OCI-LY1 (cell line): ENCODE data around the gene ZBTB16.

Source experiments
- H2AFZ ChIP-seq: fragments of 200-600 bp; sonication (generic), shearing (Covaris generic); 2 replicates; pipeline ENCODE4 v1.6.0; 2014; ENCODE audit warnings: antibody characterized with exemption, mild to moderate bottlenecking, low read length
- H3F3A ChIP-seq: fragments of 200-600 bp; sonication (generic), shearing (Covaris generic); 2 replicates; pipeline ENCODE4 v1.6.0; 2014; ENCODE audit warnings: mild to moderate bottlenecking, antibody characterized with exemption, low read length, moderate library complexity; ENCODE audit not compliant: insufficient read depth
- H3K27ac ChIP-seq: fragments of 200-600 bp; sonication (generic); 2 replicates; pipeline ENCODE4 v1.5.1; 2014; ENCODE audit warnings: low read length, mixed run types, mild to moderate bottlenecking, low read depth; ENCODE audit not compliant: poor library complexity, severe bottlenecking
- H3K27me3 ChIP-seq: fragments of 200-600 bp; sonication (generic); 2 replicates; pipeline ENCODE4 v1.6.0; 2014; ENCODE audit warnings: antibody characterized with exemption, mild to moderate bottlenecking, low read length, moderate library complexity; ENCODE audit not compliant: insufficient read depth
- H3K36me3 ChIP-seq: fragments of 200-600 bp; sonication (generic); 2 replicates; pipeline ENCODE4 v1.6.1; 2014; ENCODE audit warnings: mild to moderate bottlenecking, antibody characterized with exemption, low read length, moderate library complexity, mixed read lengths; ENCODE audit not compliant: insufficient read depth
- H3K4me1 ChIP-seq: fragments of 200-600 bp; sonication (generic); 2 replicates; pipeline ENCODE4 v1.5.1; 2014; ENCODE audit warnings: mild to moderate bottlenecking, low read length, moderate library complexity; ENCODE audit not compliant: insufficient read depth, severe bottlenecking
- H3K4me2 ChIP-seq: fragments of 200-600 bp; sonication (generic), shearing (Covaris generic); 2 replicates; pipeline ENCODE4 v1.6.1; 2014; ENCODE audit warnings: low read length
- H3K4me3 ChIP-seq: fragments of 200-600 bp; sonication (generic); 2 replicates; pipeline ENCODE4 v1.5.1; 2014; ENCODE audit warnings: low read length, low read depth, mild to moderate bottlenecking, mixed read lengths; ENCODE audit not compliant: poor library complexity, severe bottlenecking
- H3K79me2 ChIP-seq: fragments of 200-600 bp; shearing (Covaris generic); 2 replicates; pipeline ENCODE4 v1.6.1; 2016; ENCODE audit warnings: mixed run types, low read length, mixed read lengths; ENCODE audit not compliant: insufficient read depth
- H3K9ac ChIP-seq: fragments of 200-600 bp; sonication (generic), shearing (Covaris generic); 2 replicates; pipeline ENCODE4 v1.6.1; 2014; ENCODE audit warnings: mild to moderate bottlenecking, low read length, mixed read lengths
- H3K9me2 ChIP-seq: fragments of 200-600 bp; sonication (generic), shearing (Covaris generic); 2 replicates; pipeline ENCODE4 v1.6.1; 2014; ENCODE audit warnings: low read depth, mild to moderate bottlenecking, low read length, mixed read lengths
- H3K9me3 ChIP-seq: fragments of 200-600 bp; shearing (Covaris generic); 2 replicates; pipeline ENCODE4 v1.6.1; 2014; ENCODE audit warnings: low read length, mixed read lengths
- H4K20me1 ChIP-seq: fragments of 200-600 bp; sonication (generic), shearing (Covaris generic); 2 replicates; pipeline ENCODE4 v1.6.0; 2016; ENCODE audit warnings: mild to moderate bottlenecking, low read length; ENCODE audit not compliant: insufficient read depth
- CTCF ChIP-seq: fragments of 200-600 bp; sonication (generic), shearing (Covaris generic); IDR thresholded peaks from 2 replicates; pipeline ENCODE4 v1.5.1; 2017; ENCODE audit warnings: mild to moderate bottlenecking, antibody characterized with exemption, low read length, moderate library complexity, mixed read lengths
- EZH2 ChIP-seq: fragments of 200-600 bp; sonication (generic), shearing (Covaris generic); IDR thresholded peaks from 2 replicates; pipeline ENCODE4 v1.8.0; 2017; ENCODE audit warnings: borderline replicate concordance, mixed run types, mild to moderate bottlenecking, antibody characterized with exemption, low read length, moderate library complexity, mixed read lengths

ZBTB16 gene

GRCh38 chr11:114261791-114262190, 202.3 kb downstream of the ZBTB16 start:
- Histone ChIP-seq H2AFZ (no peak overlapping the region), H3K4me1 (peaks cover 10% of the 10 kb centered on the region), H3K4me3 (no peak overlapping the region), H3K79me2 (no peaks in the 10 kb centered on the region), H3K9me3 (no peaks in the 10 kb centered on the region), H3F3A (no peaks in the 10 kb centered on the region), H3K27ac (no peak overlapping the region), H3K36me3 (no peaks in the 10 kb centered on the region), H4K20me1 (no peaks in the 10 kb centered on the region), H3K9me2 (no peaks in the 10 kb centered on the region), H3K27me3 (no peaks in the 10 kb centered on the region), H3K4me2 (no peak overlapping the region), H3K9ac (no peak overlapping the region)
- TF ChIP-seq EZH2 (no peak), CTCF (no peak)

GRCh38 chr11:114262681-114263512, 203.4 kb downstream of the ZBTB16 start:
- TF ChIP-seq CTCF = peak; percentile 45; the same call in 1 of the 2 replicates
- no peak for TF ChIP-seq EZH2
- Histone ChIP-seq H3K36me3 (no peaks in the 10 kb centered on the region), H3K4me2 (no peak overlapping the region), H3K79me2 (no peaks in the 10 kb centered on the region), H4K20me1 (no peaks in the 10 kb centered on the region), H3K9ac (no peak overlapping the region), H3K9me2 (no peaks in the 10 kb centered on the region), H3K27ac (no peak overlapping the region), H3K4me1 (peaks cover 10% of the 10 kb centered on the region), H3F3A (no peaks in the 10 kb centered on the region), H3K27me3 (no peaks in the 10 kb centered on the region), H2AFZ (no peak overlapping the region), H3K4me3 (no peak overlapping the region), H3K9me3 (no peaks in the 10 kb centered on the region)

- Histone ChIP-seq H3K4me2 (no peak overlapping the region), H3K9me2 (no peaks in the 10 kb centered on the region), H3F3A (no peaks in the 10 kb centered on the region), H3K4me1 (peaks cover 5% of the 10 kb centered on the region), H3K9me3 (no peaks in the 10 kb centered on the region), H4K20me1 (no peaks in the 10 kb centered on the region), H3K4me3 (no peak overlapping the region), H3K27ac (no peak overlapping the region), H2AFZ (no peak overlapping the region), H3K27me3 (no peaks in the 10 kb centered on the region), H3K9ac (no peak overlapping the region), H3K79me2 (no peaks in the 10 kb centered on the region), H3K36me3 (no peaks in the 10 kb centered on the region)
- TF ChIP-seq CTCF = no peak
- TF ChIP-seq EZH2 = no peak
Measured at GRCh38 chr11:114263513-114264170, 204.1 kb downstream of the ZBTB16 start.
